Activated gamma-delta T cell treated with anti-CD3 and anti-CD28 coated beads, Interleukin-2, amount 50 U/mL, for 16 hours (primary cell): ENCODE data around the gene SLCO2A1.

Source experiments
- DNase-seq: peaks from one replicate; pipeline ENCODE4 v3.0.0-alpha.2; 2020; ENCODE audit warnings: low read depth

The SLCO2A1 gene

DNA sequence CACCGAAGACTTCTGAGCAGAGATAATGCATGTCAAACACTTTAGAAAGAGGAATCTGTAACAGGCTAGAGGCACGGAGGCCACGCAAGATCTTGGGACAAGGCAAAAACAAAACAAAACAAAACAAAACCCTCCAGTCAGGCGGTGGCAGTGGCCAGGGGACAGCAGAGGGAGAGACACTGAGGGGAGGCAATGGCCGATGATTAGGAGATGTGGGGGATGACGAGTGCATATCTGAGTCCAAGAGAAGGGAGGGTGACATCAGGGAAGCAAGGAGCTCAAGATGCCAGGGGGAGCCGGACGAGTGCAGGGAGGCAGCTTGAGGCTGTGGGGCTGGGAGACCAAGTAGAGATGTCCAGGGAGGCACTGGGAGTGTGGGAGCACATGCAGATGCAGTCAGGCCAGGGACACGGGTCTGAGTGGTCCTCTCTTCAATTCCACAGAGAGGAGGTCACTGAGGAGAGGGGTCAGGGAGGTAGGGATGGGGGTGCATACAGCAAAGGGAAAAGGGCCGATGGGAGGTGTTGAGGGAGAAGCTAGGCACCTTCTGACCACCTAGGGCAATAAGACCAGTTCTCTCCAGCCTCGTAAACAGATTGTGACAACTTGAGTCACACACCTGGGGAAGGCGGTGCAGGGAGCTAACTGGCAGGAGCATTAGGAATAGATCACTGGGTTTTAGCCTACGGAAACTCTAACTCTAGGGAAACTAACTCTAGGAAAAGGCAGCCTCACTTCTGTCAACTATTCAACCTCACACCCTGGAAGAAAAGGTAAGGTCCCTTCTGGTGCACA lies 29.6 kb downstream of the SLCO2A1 start:
- no peak for DNase-seq

DNA sequence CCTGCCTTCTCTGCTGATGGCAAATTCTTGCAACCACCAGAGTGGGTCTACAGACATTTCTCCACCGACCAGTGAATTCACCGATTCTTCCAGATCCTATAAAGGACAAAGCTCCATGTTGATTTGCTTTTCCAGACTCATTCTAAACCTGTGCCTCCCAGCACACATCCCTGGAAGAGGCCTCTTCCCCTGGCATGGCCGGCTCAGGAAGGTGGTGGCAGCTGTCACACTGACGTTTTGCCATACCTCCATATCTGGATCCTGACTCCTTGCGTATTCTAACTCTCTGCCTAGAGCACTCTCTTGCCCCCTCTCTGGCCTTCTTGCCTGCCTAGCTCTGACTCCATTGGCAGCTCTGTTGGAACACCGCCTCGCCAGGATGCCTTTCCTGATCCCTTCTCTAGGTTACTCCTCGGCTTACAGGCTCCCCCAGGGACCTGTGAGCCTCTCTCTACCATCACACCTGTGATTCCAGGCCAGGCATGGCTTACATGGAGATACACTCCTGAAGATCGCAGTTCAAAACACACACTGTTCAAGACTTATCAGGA lies 31.0 kb downstream of the SLCO2A1 start:
- no peak for DNase-seq

DNA sequence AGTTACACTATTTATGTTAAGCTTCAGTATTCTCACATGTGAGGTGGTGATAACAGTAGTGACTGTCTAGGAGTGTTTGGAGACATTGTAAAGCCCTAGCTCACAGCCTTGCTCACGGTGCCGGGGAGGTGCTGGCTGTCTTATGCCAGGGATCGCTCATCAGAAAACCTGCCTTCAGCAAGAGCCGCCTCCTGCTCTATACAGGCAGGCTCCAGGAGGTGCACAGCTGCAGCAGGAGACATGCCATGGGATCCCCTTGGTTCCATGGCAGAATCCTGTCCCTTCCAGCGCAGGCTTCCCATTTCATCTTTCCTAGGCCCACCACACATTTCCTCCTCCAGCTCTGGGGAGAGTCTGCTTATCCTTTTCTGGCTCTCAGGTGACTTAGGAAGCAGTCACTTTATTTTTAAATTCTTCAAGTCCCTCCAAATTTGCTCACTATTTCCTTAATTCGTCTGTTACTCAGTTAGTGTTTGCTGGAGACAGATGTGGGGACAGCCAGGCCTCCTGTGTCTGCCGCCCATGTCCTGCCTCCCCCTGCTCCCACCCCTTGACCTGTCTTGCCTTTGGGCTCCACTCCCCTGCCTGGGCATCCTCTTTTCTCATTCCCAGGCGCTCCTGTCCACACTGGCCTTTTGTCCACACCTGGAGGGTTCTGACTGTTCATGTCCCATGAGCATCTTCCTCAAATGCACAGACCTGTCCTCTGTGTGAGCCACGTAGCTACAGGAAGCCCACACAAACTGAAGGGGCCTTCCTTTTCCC lies 31.7 kb downstream of the SLCO2A1 start:
- no peak for DNase-seq

DNA sequence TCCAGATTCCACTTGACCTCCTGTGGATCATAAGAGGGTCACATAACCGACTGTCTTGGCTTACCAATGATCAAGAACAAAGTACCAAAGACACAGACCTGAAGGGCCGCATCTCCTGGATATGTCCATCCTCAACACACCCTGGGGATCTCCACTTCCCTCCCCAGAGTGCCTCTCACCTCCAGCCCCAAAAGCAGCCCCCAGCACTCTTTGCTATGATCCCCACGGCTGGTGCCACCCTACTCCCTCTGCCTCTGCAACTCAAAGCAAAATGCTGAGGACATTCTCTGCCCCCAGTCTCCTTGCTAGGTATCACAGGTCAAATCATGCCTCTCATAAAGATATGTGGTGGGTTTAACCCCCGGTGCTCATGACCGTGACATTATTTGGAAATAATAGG lies 32.7 kb downstream of the SLCO2A1 start:
- DNase-seq: no peak

DNA sequence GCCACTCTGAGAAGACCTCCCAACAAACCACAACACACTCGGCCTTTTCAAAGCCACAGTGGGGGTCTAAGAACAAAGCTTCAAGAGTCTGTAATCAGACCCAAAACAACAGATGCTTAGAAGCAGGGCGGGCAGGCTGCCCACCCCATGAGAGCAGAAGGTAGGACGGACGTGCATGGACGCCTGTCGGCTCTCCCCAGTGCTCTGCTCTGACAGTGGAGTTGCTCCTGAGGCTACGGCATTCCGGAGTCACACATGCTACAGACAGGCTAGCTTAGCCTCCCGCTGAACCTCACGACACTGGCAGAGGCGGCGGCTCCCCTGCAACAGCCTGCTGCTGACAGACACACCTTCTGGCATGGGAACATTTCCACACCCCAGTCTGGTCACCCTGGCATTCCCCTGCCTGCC lies 33.5 kb downstream of the SLCO2A1 start:
- no peak for DNase-seq

DNA sequence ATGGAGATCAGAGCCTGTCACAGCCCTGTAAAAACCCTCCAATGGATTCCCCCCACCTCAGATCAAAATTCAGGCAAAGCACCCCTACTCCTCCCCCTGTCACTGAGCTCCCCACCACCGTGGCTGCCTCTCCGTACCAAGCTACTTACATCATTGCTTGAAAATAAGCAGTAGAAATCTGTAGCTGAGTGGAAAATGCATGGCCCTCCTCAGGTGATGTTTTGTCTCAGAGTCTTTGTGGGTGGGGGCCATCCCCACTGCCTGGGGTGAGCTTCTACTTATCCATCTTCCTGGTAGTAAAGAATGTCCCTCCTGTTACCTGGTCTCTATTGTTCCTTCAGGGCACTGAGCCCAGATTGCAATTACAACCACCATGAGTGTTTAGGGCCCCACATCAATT lies 34.5 kb downstream of the SLCO2A1 start:
- DNase-seq: no peak

DNA sequence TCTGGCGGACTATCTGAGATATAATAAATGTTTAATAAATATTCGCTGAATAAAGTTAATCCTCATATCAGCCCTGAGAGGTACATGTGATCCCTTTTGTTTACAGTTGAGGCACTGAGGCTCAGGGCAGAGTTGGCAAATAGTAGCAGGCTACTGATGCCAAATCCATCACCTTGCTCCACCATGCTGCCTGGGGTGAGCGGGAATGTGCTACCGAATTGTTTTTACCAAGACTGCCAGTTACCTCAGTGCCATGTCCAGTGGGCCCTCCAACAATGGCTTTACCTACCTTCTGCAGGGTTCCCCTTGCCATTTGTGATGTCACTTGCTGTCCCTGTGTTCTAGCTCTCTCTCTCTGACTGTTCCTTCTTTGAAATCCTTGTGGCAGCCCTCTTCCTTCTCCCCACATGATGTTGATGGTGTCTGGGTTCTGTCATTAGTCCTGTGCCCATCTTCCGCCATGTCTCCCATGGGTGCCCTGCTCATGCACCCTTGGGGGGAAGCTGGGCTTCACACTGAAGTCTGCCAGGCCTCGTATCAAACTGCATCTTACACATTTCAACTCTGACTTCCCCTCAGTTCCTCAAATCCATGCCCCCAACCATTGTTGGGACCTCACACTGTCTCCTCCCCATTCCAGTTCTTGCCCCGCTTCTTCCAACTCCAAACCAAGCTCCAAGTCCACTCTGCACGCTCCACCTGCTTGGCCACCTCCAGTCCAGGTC lies 35.4 kb downstream of the SLCO2A1 start:
- no peak for DNase-seq

DNA sequence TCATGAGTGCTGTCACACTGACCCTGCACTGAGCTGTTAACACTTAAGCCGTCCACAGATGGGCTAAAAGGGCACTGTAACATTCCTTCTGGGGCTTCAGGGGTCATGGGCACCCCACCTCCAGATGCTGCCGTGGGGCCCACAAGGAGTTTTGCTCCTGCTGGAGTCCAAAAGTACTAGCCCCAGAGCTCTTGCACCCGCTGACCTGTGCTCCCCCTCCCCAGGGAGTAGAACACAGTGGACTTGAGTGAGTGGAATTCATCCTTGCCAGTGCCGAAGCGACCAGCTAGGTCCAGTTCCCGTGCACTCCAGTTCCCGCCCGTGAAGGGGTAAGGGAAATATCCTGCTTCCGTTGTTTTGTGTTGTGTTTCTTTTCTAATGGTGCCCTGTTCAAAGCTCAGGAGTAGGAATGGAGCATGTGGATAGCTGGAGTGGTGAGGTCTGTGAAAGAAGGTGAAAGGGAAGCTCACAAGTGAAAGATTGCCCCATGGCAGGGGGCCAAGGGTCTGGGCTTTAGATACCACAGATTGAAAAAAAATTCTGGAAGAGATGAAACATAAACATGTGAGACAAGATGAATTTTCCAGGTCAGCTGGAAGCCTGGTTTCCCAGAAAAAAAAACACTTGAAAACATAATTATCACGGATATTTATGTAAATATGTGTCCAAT lies 36.6 kb downstream of the SLCO2A1 start:
- no peak for DNase-seq

DNA sequence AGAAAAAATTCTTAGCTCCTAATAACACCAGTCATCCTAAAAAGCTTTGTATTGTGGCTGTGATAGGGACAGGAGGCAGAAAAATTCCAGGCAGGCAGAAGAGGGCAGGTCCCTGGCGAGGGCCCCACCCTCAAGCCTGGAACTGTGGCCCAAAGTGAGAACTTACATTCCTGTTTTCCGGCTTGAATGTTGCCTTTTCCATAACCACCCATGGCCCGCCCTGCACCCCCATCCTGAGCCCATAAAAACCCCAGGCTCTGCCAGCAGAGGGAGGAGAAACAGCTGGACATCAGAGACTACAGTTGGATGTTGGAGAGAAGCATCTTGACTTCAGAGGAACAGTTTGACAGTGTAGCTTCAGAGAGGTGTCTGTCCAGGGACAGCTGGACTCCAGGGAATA lies 37.3 kb downstream of the SLCO2A1 start:
- no peak for DNase-seq

DNA sequence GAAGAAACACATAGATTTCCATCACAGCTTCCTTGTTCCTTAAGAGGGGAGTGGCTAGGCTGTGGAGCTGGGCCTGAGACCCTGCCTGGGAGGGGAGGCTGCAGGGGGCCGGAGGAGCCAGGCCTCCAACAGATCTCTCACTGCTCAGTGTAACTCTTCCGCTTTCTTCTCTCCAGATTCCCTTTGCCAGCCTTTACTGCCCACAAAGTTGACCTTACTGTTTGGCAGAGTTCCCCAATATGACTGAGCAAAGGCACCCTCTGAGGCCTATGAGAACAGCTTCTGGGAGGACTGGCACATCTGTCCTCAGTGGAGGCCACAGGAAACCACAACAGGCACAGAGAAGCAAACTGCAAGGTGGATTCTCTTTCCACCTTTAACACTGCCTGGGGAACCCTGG lies 38.1 kb downstream of the SLCO2A1 start:
- DNase-seq: no peak

DNA sequence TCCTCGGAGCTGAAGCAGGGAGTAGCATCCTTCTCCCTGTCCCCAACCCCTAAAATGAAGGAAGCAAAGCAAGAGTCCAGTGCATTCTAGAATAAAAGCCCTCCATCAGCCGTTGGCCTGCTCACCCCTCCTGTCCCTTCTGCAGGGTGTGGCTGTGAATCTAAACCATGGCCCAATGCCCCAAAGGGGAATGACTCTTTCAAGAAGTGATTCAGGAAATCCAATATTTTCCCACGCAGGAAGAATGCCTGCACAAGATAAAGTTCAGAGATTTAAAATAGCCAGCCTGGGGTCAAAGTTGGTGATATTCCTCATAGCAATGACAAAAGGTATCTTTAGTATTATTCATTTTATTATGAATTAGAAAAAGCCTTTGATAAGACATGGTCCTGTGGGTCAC lies 38.5 kb downstream of the SLCO2A1 start:
- no peak for DNase-seq

DNA sequence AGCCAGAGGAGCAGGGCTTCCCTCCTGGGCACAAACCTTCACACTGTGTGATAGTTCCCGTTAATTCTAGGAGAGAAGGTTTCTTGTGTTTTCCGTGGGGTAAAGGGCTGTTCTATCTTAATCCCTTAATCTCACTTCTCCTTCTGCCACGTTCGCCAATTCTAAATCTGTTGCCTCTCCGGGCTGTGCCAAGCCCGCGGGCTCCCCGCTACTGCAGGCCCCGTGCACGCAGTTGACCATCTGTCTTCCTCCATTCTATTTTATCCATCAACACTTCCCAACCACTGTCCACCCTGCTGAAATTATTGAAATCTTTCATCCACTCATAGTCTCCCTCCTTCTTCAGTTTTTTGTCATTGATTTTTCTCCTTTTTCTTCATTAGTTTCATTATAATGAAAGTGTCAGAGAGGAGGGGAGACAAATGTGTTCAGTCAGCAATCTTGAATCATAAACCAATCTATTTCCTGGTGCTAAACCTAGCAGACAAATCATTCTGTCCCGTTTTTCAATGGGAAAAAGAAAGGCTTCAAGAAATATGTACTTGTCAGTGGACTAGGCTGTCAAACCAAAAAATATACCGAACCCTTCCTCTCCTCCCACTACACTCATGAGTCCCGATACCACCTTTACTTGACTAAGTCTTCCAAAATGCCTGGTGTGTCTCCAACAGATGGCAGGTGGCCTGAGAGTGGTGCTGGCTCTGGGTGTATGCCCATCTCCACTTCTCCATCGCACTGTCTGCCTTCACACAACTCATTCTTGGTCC lies 39.6 kb downstream of the SLCO2A1 start:
- no peak for DNase-seq

DNA sequence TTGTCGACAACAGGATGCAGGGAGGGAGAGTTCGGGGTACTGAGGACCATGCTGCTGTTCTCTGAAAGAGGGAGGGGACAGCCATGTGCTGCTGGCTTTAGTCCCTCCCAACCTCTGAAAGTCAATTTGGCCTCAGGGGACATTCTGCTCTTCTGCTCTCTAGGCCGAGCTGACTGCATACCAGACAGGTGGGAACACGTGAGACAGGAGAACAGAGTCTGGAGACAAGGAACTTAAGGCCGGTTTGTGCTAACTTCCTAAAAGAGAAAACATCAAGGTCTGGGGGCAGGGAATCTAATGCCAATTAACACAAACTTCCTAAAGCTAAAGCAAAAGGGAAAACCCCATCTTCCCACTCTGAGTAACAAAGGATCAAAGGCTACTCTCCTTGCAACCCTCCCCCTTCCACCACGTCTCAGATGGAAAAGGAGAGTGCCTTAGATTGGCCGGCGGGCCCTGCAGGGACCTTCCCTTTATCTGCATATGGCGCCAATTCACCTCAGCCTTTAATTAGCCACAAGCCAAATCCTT lies 41.0 kb downstream of the SLCO2A1 start:
- no peak for DNase-seq

DNA sequence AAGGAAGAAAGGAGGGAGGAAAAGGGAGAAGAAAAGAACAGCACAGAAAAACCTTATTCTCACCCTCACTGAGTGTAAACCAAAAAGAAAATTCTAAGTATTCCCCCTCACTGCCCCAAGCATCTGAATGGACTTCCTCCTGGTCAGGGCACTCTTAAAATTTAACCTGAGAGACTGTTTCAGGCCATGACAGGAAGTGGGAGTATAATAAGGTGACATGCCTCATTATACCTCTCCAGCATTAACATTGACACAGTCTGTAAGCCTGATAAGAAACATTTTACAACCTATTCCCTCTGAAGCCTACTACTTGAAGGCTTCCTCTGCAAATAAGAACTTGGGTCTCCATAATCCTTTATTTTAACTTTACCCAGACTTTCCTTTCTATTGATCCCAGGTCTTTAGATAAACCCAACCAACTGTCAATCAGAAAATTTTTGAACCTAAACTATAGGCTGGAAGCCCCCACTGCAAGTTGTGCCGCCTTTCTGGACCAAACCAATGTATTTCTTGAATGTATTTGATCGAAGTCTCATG lies 41.7 kb downstream of the SLCO2A1 start:
- DNase-seq: no peak

DNA sequence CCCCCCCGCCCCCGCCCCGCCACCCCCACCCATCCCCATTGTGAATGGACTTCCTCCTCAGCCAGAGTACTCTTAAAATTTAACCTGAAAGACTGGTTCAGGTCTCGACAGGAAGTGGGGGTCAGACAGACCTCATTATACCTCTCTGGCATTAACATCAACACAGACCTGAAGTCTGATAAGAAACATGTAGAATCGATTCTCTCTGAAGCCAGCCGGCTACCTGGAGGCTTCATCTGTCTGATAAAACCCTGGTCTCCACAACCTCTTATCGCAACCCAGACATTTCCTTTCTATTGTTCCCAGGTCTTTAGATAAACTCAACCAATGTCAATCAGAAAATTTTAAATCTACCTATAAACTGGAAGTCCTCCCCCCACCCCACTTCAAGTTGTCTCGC lies 42.6 kb downstream of the SLCO2A1 start:
- no peak for DNase-seq

DNA sequence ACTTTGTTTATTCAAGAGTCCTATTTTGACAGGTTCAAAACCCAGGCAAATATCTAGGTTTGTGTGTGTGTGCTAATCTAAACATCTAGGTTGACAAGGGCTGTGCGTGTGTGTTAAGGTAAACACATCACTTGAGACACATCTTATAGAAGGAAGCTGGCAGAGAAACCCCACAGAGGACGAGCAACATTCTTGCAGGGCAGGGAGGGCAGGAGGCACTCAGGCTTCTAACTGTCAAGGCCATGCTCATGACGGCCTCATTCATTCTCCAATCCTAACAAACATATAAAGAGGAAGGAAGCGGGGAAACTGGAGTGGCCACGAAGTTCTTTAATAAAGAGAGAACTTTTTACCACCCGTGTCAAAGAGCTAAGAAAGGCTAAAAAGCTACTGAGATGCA lies 43.4 kb downstream of the SLCO2A1 start:
- no peak for DNase-seq

DNA sequence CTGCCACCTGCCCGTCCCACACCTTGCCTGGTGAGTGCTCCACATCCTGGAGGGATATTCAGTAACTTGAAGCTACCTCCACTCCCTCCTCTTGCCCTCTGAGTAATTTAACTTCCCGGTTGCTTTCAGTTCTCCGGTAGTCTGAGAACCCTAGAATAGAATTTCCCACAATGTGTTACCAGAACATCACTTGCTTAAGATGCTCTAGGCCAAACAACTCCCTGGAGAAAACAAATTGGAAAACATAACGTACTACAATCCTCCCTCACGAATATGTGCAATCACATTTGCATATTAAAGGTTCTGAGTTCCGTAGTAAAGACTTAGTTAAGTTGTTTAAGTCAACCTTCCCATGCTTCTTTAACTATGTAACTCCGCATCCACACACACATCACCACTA lies 44.8 kb downstream of the SLCO2A1 start:
- DNase-seq: no peak

DNA sequence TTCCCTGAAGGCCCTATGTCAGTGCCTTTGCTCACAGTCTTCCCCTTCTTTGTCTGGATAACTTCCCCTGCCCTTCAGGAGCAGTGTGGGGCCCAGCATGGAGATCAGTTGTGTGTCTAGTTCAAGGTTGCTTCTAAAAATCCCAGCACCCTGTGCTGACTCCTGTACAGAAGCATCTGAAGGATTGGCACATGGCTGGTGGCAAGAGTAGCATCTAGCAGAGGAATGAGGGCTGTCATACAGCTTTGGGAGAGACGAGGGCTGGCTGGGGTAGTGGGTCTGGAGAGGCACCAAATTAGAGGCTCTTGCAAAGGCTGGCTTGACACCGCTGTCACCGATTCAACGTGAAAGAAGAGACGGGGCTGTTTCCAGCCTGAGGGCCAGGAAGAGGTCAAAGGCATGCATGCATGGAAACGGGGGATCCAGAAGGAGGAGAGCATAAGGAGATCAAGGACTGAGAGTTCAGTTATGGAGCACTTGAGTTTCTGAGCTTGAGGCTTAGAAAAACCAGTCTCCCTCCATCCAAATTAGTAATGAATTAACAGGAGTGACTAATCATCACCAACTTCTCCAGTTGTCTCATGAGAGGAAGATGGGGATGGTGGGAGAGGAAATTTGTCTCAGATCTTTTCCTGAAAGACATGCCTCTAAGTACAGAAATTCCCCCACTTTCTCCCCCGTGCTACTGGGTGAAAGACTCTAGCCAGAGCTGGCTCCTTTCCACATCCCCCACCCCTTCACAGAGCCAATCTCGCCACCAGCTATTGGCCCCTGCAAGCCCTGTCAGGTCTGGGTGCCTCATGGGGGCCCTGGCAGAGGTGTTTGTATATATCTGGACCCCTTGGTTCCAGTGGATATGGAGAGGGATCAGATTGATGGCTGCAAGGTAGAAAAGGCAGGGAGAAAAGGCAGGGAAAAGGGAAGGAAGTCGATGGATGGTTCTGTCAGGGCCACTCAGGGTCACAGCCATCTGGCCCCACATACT lies 45.9 kb downstream of the SLCO2A1 start:
- DNase-seq: no peak

DNA sequence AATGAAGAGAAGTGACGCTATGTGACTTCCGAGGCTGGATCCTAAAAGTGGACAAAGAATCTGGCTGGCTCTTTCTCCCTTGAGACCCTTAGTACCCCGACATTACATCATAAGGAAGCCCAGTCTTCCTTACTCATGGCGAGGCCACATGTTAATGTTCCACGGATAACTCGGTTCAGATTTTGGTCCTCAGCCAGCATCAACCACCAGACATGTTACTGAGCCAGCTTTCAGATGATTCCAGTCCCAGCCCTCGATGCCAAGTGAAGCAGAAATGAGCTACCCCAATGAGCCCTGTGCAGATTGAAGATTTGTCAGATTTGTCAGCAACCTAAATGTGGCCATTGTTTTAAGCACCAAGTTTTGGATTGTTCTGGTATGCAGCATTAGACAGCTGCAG lies 46.6 kb downstream of the SLCO2A1 start:
- DNase-seq: no peak

DNA sequence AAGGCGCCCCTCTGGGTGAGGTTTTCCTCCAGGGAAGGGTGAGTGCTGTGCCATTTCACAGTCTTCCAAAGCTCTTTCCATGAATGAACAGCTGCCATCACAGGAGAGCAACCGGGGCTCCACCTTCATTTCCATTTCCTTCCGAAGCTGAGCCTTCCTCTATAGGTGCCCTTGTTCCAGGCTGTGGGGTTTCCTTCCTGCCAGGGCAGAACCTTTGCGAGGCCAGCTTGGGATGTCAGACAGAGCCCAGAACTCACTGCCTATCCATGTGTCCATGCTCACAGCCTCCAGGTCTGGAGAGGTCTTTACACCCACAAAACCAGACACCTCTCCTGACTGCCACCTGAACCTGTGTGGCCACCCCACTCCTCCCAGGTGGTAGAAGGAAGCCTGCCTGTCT lies 49.2 kb downstream of the SLCO2A1 start:
- no peak for DNase-seq
